Measurements from ENCODE around the gene NUDC. TPM values are rescaled to one million over a fixed set of nuclear protein-coding genes. Genes with fewer than 3 reads are reported as not detected.

Gene NUDC
- total RNA-seq, 2 experiments from 2014 or later, result 65.7 to 106 TPM

DNA sequence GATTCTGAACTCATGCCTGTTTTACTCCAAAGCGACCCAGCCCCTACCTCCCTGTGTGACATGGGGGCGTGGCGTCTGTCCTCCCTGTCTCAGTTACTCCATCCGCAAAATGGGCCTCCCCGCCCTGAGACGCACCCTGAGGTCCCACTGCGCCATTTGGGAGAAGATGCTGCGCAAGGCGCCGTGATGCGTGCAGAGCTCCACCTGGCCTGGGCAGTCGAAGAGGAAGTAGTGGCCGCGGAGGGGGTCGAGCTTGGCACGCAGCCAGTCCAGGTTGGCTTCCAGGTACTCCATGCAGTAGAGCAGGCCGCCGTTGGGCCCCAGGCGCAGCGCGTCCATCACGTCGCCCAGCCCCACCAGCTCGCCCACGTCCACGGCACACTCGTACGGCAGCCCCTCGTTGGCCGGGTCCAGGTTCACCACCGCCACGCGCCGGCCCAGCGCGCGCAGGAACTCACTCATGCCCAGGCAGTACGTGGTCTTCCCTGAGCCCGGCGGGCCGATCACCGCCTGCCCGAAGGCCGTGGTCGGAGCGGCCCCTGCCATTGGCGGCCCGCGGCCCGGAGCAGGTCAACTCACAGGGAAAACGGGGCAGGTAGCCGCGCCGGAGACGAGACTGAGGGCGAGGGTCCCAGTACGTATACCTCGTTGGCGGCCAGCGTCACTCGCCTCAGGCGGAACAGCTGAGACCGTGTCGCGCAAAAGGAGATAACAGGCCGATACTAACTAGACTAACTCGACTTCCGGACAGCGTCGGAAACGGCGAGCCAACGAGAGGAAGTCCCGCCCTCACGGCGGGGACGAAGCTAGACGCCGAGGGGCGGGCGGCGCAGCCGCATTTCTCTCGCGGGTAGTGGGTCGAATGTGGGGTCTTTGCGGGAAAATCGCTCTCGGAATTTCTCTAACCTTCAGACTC is 31.7 kb upstream of the NUDC start, which contains the start of gene GPN2:
TSS of gene GPN2 (minus strand) at position 733 of the 916 bp plus-strand sequence. CDS start at position 546, 187 bp downstream.
- Histone ChIP-seq H3K4me2 (ENCODE audit: low read length) (peak within 1 kb of the TSS; percentile 83), H2AFZ (ENCODE audit: low read length) (peak within 1 kb of the TSS; percentile 85), H3K9me3 (ENCODE audit: low read length) (no peaks in the 10 kb centered on the region), H3K36me3 (ENCODE audit: insufficient read depth, low read length) (peaks cover 59% of the 10 kb centered on the region), H3K27ac (ENCODE audit: low read depth, low read length, poor library complexity, severe bottlenecking) (peak within 1 kb of the TSS; percentile 62), H3K4me1 (ENCODE audit: insufficient read depth, low read length, poor library complexity, severe bottlenecking) (peaks cover 14% of the 10 kb centered on the region), H3K79me2 (ENCODE audit: insufficient read depth, low read depth, low read length) (peaks cover 12% of the 10 kb centered on the region), H3K9me2 (ENCODE audit: insufficient read depth, low read length) (no peaks in the 10 kb centered on the region), H3K4me3 (ENCODE audit: low read depth, low read length, poor library complexity, severe bottlenecking) (peak within 1 kb of the TSS; percentile 93), H4K20me1 (ENCODE audit: insufficient read depth, low read length) (peaks cover 7% of the 10 kb centered on the region; the same call in 1 of the 2 replicates)
- no TSS peak for BruUV-seq (replicated peaks)
- TF ChIP-seq, protein P1, sequence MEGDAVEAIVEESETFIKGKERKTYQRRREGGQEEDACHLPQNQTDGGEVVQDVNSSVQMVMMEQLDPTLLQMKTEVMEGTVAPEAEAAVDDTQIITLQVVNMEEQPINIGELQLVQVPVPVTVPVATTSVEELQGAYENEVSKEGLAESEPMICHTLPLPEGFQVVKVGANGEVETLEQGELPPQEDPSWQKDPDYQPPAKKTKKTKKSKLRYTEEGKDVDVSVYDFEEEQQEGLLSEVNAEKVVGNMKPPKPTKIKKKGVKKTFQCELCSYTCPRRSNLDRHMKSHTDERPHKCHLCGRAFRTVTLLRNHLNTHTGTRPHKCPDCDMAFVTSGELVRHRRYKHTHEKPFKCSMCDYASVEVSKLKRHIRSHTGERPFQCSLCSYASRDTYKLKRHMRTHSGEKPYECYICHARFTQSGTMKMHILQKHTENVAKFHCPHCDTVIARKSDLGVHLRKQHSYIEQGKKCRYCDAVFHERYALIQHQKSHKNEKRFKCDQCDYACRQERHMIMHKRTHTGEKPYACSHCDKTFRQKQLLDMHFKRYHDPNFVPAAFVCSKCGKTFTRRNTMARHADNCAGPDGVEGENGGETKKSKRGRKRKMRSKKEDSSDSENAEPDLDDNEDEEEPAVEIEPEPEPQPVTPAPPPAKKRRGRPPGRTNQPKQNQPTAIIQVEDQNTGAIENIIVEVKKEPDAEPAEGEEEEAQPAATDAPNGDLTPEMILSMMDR (conservative IDR thresholded peaks at IDR 0.05; ENCODE audit: low read length), result no peak
- peak; percentile 87 for DNase-seq (ENCODE audit: low spot score)
- ChIA-PET CTCF (ENCODE audit: unreplicated experiment) (interaction anchor here (1.0 to 1.2 kb wide), 2 partner anchors 11 to 35 kb away, joined by 3 to 4 read pairs; partner anchors contain the start of gene GPATCH3), POLR2A (interaction anchor here (0.7 to 1.5 kb wide), 7 partner anchors 9 to 55 kb away, joined by 3 to 22 read pairs (median 3); partner anchors contain the start of gene GPATCH3)
- intact Hi-C loops (cut with micrococcal nuclease; ENCODE audit: unreplicated experiment), result loop anchor here (1.0 kb wide), 1 partner anchor 31 kb away; the partner anchor contains the start of gene NUDC

- TF ChIP-seq, protein P1 (conservative IDR thresholded peaks at IDR 0.05; ENCODE audit: low read length), result no peak
- no peak for TF ChIP-seq EZH2phosphoT487 (IDR thresholded peaks at IDR 0.05; ENCODE audit: borderline replicate concordance, low read depth, low read length)
- CTCF ChIA-PET (ENCODE audit: unreplicated experiment), result interaction anchor here (1.2 kb wide), 1 partner anchor 10 kb away, joined by 4 read pairs; the partner anchor contains the start of gene GPATCH3
- POLR2A ChIA-PET, result interaction anchor here (0.7 to 1.5 kb wide), 6 partner anchors 9 to 56 kb away, joined by 3 to 22 read pairs (median 4); partner anchors contain the start of gene GPATCH3
- BruUV-seq (replicated peaks), result no TSS peak
- no peak for DNase-seq (ENCODE audit: low spot score)
- intact Hi-C loops (cut with micrococcal nuclease; ENCODE audit: unreplicated experiment), result loop anchor here (1.0 kb wide), 1 partner anchor 31 kb away; the partner anchor contains the start of gene NUDC
- Histone ChIP-seq H2AFZ (ENCODE audit: low read length) (peak overlapping the region; percentile 85), H3K4me2 (ENCODE audit: low read length) (peak overlapping the region; percentile 83), H3K79me2 (ENCODE audit: insufficient read depth, low read depth, low read length) (peaks cover 12% of the 10 kb centered on the region), H3K9me3 (ENCODE audit: low read length) (no peaks in the 10 kb centered on the region), H4K20me1 (ENCODE audit: insufficient read depth, low read length) (peaks cover 7% of the 10 kb centered on the region; the same call in 1 of the 2 replicates), H3K36me3 (ENCODE audit: insufficient read depth, low read length) (peaks cover 56% of the 10 kb centered on the region), H3K4me1 (ENCODE audit: insufficient read depth, low read length, poor library complexity, severe bottlenecking) (peaks cover 14% of the 10 kb centered on the region), H3K27ac (ENCODE audit: low read depth, low read length, poor library complexity, severe bottlenecking) (peak overlapping the region; percentile 62), H3K9me2 (ENCODE audit: insufficient read depth, low read length) (no peaks in the 10 kb centered on the region), H3K4me3 (ENCODE audit: low read depth, low read length, poor library complexity, severe bottlenecking) (peak overlapping the region; percentile 93)
Observed at GRCh38 chr1:26890467-26890796, 31.1 kb upstream of the NUDC start.

Data from OCI-LY7 (cell line).